Caco-2 (cell line): Measurements from ENCODE around the gene BMERB1. TPM values are rescaled to one million over a fixed set of nuclear protein-coding genes. Genes with fewer than 3 reads are reported as not detected.

Source experiments
- BruUV-seq: library from RNA; stranded (reverse); fragments of 400-500 nt; replicated peaks from 2 replicates; lab custom pipeline; 2021; lab: Mats Ljungman, UMichigan
- CTCF ChIA-PET: fragments of 300-600 bp; sonication (Branson Sonifier 250); formaldehyde crosslinking; loops from one replicate; lab custom pipeline; 2022; ENCODE audit warnings: antibody characterized with exemption; lab: Charles Lee
- POLR2A ChIA-PET: fragments of 300-600 bp; sonication (Branson Sonifier 250); formaldehyde crosslinking; loops from one replicate; lab custom pipeline; 2022; ENCODE audit warnings: antibody characterized with exemption; lab: Charles Lee
- DNase-seq, 2 experiments: peaks; one replicate each; pipeline versions ENCODE4 v3.0.0 to v3.0.0-alpha.2; 2020 to 2022
- H3K27me3 ChIP-seq: replicated peaks from 2 replicates; pipeline ENCODE4 v1.6.0; 2011; ENCODE audit warnings: low read length; ENCODE audit not compliant: control insufficient read depth, insufficient read depth
- H3K36me3 ChIP-seq: 2 replicates; pipeline ENCODE4 v1.5.1; 2011; ENCODE audit warnings: low read length; ENCODE audit not compliant: control insufficient read depth, insufficient read depth
- H3K4me1 ChIP-seq: fragments of 250-450 bp; sonication (Bioruptor Pico); 2 replicates; pipeline ENCODE4 v1.5.1; 2020; ENCODE audit warnings: mild to moderate bottlenecking
- H3K4me3 ChIP-seq: 2 replicates; pipeline ENCODE4 v1.5.1; 2011; ENCODE audit warnings: low read depth, mild to moderate bottlenecking, control low read depth, low read length
- H3K9me3 ChIP-seq: fragments of 250-450 bp; sonication (Bioruptor Pico); 2 replicates; pipeline ENCODE4 v1.5.1; 2020; ENCODE audit warnings: mild to moderate bottlenecking, moderate library complexity
- H3K27ac Mint-ChIP-seq: one replicate; pipeline ENCODE4 v1.8.0; 2022; ENCODE audit warnings: mixed read lengths; ENCODE audit not compliant: unreplicated experiment
- H3K27me3 Mint-ChIP-seq: one replicate; pipeline ENCODE4 v1.8.0; 2022; ENCODE audit warnings: mixed read lengths; ENCODE audit not compliant: insufficient read depth, unreplicated experiment
- H3K36me3 Mint-ChIP-seq: one replicate; pipeline ENCODE4 v1.8.0; 2022; ENCODE audit warnings: mild to moderate bottlenecking, mixed read lengths; ENCODE audit not compliant: insufficient read depth, unreplicated experiment
- H3K4me1 Mint-ChIP-seq: one replicate; pipeline ENCODE4 v1.8.0; 2022; ENCODE audit warnings: low read depth, mixed read lengths; ENCODE audit not compliant: unreplicated experiment
- H3K4me3 Mint-ChIP-seq: one replicate; pipeline ENCODE4 v1.8.0; 2022; ENCODE audit warnings: mild to moderate bottlenecking, moderate library complexity, mixed read lengths; ENCODE audit not compliant: unreplicated experiment
- H3K9me3 Mint-ChIP-seq: one replicate; pipeline ENCODE4 v1.8.0; 2022; ENCODE audit warnings: mixed read lengths; ENCODE audit not compliant: unreplicated experiment
- CTCF ChIP-seq, 2 experiments: fragments of 200-600 bp in 1 of 2; IDR thresholded peaks; 1 replicate in 1 of 2; 2 replicates in 1 of 2; pipeline versions ENCODE4 v1.5.1 to v1.8.0; 2011 to 2022; ENCODE audit warnings: antibody characterized with exemption in 1 of 2, control low read depth in 1 of 2, inconsistent platforms in 1 of 2, low read depth in 1 of 2, low read length in 1 of 2, mild to moderate bottlenecking in 1 of 2, moderate library complexity in 1 of 2; ENCODE audit not compliant: insufficient read depth in 1 of 2, severe bottlenecking in 1 of 2, unreplicated experiment in 1 of 2
- intact Hi-C: fragments of 100-400 bp; cut with micrococcal nuclease; formaldehyde crosslinking; loops from one replicate; pipeline ENCODE4 v1.10.0; 2022; ENCODE audit not compliant: unreplicated experiment
- total RNA-seq: library from RNA; stranded (reverse); gene quantifications from 2 replicates; pipeline ENCODE4 v1.2.3, GENCODE V29; 2022

BMERB1 gene
- total RNA-seq, 1 experiment from 2014 or later: not detected

GRCh38 chr16:15490123-15490711 is 55.8 kb downstream of the BMERB1 start:
- Mint-ChIP-seq H3K9me3 (no peaks in the 10 kb centered on the region), H3K36me3 (no peaks in the 10 kb centered on the region), H3K27ac (no peak overlapping the region), H3K4me3 (no peak overlapping the region), H3K27me3 (no peaks in the 10 kb centered on the region), H3K4me1 (no peaks in the 10 kb centered on the region)
- Histone ChIP-seq H3K4me1 (no peaks in the 10 kb centered on the region), H3K36me3 (no peaks in the 10 kb centered on the region), H3K9me3 (no peaks in the 10 kb centered on the region), H3K4me3 (no peak overlapping the region), H3K27me3 (no peaks in the 10 kb centered on the region)
- DNase-seq: no peak
- POLR2A ChIA-PET: no interaction called here
- no peak for TF ChIP-seq CTCF (IDR thresholded peaks at IDR 0.05; ENCODE audit: insufficient read depth in 1 of 2, low read depth in 1 of 2, low read length in 1 of 2, severe bottlenecking in 1 of 2, unreplicated experiment in 1 of 2)
- no TSS peak for BruUV-seq
- intact Hi-C loops: no loop called here
- CTCF ChIA-PET: no interaction called here

GRCh38 chr16:15491411-15491810 is 57.0 kb downstream of the BMERB1 start:
- H3K4me1 ChIP-seq: no peaks in the 10 kb centered on the region
- TF ChIP-seq CTCF (IDR thresholded peaks at IDR 0.05; ENCODE audit: insufficient read depth in 1 of 2, low read depth in 1 of 2, low read length in 1 of 2, severe bottlenecking in 1 of 2, unreplicated experiment in 1 of 2): no peak
- CTCF ChIA-PET: no interaction called here
- Mint-ChIP-seq H3K27me3 (no peaks in the 10 kb centered on the region), H3K27ac (no peak overlapping the region), H3K36me3 (no peaks in the 10 kb centered on the region), H3K9me3 (peaks cover 11% of the 10 kb centered on the region), H3K4me1 (no peaks in the 10 kb centered on the region), H3K4me3 (no peak overlapping the region)
- intact Hi-C loops: no loop called here
- no peaks in the 10 kb centered on the region for H3K27me3 ChIP-seq
- no peaks in the 10 kb centered on the region for H3K36me3 ChIP-seq
- no TSS peak for BruUV-seq
- no peak overlapping the region for H3K4me3 ChIP-seq
- no peak for DNase-seq
- no peaks in the 10 kb centered on the region for H3K9me3 ChIP-seq
- POLR2A ChIA-PET: no interaction called here

GRCh38 chr16:15492091-15492740 is 57.8 kb downstream of the BMERB1 start:
- H3K27ac Mint-ChIP-seq: no peak overlapping the region
- H3K27me3 ChIP-seq: no peaks in the 10 kb centered on the region
- no peaks in the 10 kb centered on the region for H3K36me3 Mint-ChIP-seq
- H3K4me3 Mint-ChIP-seq: no peak overlapping the region
- no peaks in the 10 kb centered on the region for H3K27me3 Mint-ChIP-seq
- H3K9me3 ChIP-seq: no peaks in the 10 kb centered on the region
- intact Hi-C loops: no loop called here
- no peak for DNase-seq
- CTCF ChIA-PET: no interaction called here
- no TSS peak for BruUV-seq
- POLR2A ChIA-PET: no interaction called here
- H3K36me3 ChIP-seq: no peaks in the 10 kb centered on the region
- no peak overlapping the region for H3K4me3 ChIP-seq
- no peaks in the 10 kb centered on the region for H3K4me1 Mint-ChIP-seq
- H3K4me1 ChIP-seq: no peaks in the 10 kb centered on the region
- TF ChIP-seq CTCF (IDR thresholded peaks at IDR 0.05; ENCODE audit: insufficient read depth in 1 of 2, low read depth in 1 of 2, low read length in 1 of 2, severe bottlenecking in 1 of 2, unreplicated experiment in 1 of 2): no peak
- H3K9me3 Mint-ChIP-seq: peaks cover 11% of the 10 kb centered on the region
